ENCODE results near the gene SIGLEC5. TPM values are rescaled to one million over a fixed set of nuclear protein-coding genes. Genes with fewer than 3 reads are reported as not detected.

SIGLEC5 gene
- total and polyA plus RNA-seq, 2 of the 8 experiments (the other 6 are each of a cell fraction or from before 2014, with no cell fraction given), result not detected

DNA sequence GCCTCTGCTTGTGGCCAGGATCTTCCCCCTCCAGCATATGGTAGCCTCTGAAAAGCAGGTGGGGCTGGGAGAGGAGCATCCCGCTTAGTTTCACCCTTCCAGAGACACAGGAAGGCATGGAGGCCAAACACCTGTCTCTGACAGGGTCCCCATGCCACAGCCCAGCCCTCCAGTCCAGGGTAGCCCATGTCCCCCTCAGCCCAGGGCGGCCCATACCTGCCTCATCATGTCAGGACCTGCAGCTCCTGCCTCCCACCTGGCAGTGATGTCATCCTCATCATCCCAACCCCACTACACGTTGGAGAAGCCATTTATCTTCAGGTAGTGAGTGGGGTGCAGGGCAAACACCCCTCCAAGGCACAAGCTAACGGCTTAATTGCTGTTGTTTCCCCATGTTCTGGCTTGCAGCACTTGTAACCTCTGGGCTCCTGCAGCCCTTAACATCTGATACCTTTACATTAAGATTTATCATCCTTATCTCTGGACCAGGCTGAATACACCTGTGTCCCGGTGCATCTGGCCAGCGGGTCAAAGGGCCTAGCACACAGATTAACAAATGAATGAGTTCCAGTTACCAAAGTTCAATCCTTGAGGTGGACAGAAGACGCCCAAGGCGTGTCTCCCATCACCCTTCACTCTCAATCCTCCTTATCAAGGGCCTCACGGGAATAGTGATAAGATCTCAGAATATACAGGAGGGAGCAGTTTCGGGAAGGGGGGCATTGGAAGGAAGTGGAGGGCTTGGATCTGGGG lies 36.9 kb downstream of the SIGLEC5 start:
- 0 out of 7 replicates have a peak, but pooled peaks cover 0 to 2% (median 0%) of the 10 kb centered on the region in 4 experiments for H3K27me3 ChIP-seq (replicated peaks in 1 of 4; ENCODE audit: control insufficient read depth in 3 of 4, extremely low read depth in 1 of 4, insufficient read depth in 3 of 4, low read length in 3 of 4)
- no peak for TF ChIP-seq BCL11A (IDR thresholded peaks at IDR 0.05; ENCODE audit: low read depth in 2 of 2, low read length in 2 of 2)
- H3K23ac ChIP-seq (ENCODE audit: insufficient read length), result no peak overlapping the region
- H2BK20ac ChIP-seq (ENCODE audit: low read length), result no peak overlapping the region
- H3K4me2 ChIP-seq (ENCODE audit: insufficient read depth in 1 of 2, low read depth in 2 of 2, low read length in 2 of 2), result peak overlapping the region; percentile 86 to 95
- no peak overlapping the region for H2AK5ac ChIP-seq (ENCODE audit: low read depth, low read length)
- H2BK5ac ChIP-seq (ENCODE audit: low read depth, low read length), result no peak overlapping the region
- H2BK12ac ChIP-seq (ENCODE audit: low read depth, low read length), result no peak overlapping the region
- POLR2A ChIA-PET (ENCODE audit: partially characterized antibody), result interaction anchor here (2.0 kb wide), 1 partner anchor 10 kb away, joined by 5 read pairs; no protein-coding TSS in a partner anchor
- peak overlapping the region in 3 of 4 experiments; percentile 25 to 74 (median 34); a peak in 3 of 7 replicates for H3K9ac ChIP-seq (replicated peaks in 1 of 4; ENCODE audit: extremely low read depth in 1 of 4, low read depth in 3 of 4, low read length in 3 of 4)
- FAIRE-seq (no peak), DNase-seq (ENCODE audit: low read depth in 1 of 2, low spot score in 2 of 2) (peak in 1 of 2 experiments; percentile 41)
- H3K18ac ChIP-seq (ENCODE audit: extremely low read depth, low read length), result no peak overlapping the region
- H2BK120ac ChIP-seq (replicated peaks; ENCODE audit: low read depth, low read length), result no peak overlapping the region
- H3K79me1 ChIP-seq (ENCODE audit: low read depth, low read length), result no peaks in the 10 kb centered on the region
- H3K79me2 ChIP-seq (ENCODE audit: control insufficient read depth in 1 of 2, insufficient read depth in 2 of 2, low read length in 2 of 2), result no peaks in the 10 kb centered on the region
- 64% methylated on average over 10 of the region's 10 CpGs; no CpG with 5 or more reads in 1 of the 2 experiments for WGBS, 2 experiments (ENCODE audit: extremely low coverage in 1 of 2, insufficient coverage in 1 of 2, insufficient read length in 1 of 2, insufficient replicate concordance in 2 of 2, low coverage in 1 of 2, low lambda C conversion rate in 2 of 2, missing lambda C conversion rate in 1 of 2)
- peak overlapping the region; percentile 95; the same call in 1 of the 2 replicates for H2AFZ ChIP-seq (ENCODE audit: low read length)
- H4K8ac ChIP-seq (ENCODE audit: extremely low read depth, insufficient read depth, low read length), result peak overlapping the region; percentile 41; the same call in 1 of the 2 replicates
- H3K9me3 ChIP-seq (ENCODE audit: insufficient read depth in 2 of 2, low read depth in 1 of 2, low read length in 1 of 2), result peaks cover 1 to 7% of the 10 kb centered on the region in 2 experiments; a peak in 2 of 4 replicates
- CTCF ChIA-PET (ENCODE audit: partially characterized antibody), result interaction anchor here (4.0 kb wide), 1 partner anchor 14 kb away, joined by 23 read pairs; no protein-coding TSS in a partner anchor
- peak overlapping the region; percentile 72 to 85 (median 76) for H3K4me3 ChIP-seq (ENCODE audit: extremely low read depth in 1 of 4, insufficient read depth in 2 of 4, low read depth in 3 of 4, low read length in 4 of 4)
- H3K27ac ChIP-seq (ENCODE audit: low read depth, low read length), result no peak overlapping the region
- H4K5ac ChIP-seq (ENCODE audit: insufficient read length, low read depth, low read length), result no peak overlapping the region
- H4K91ac ChIP-seq (replicated peaks; ENCODE audit: insufficient read length, low read length), result no peak overlapping the region
- H3K36me3 ChIP-seq (ENCODE audit: control insufficient read depth in 2 of 4, insufficient read depth in 4 of 4, low read length in 3 of 4), result peaks cover 0 to under 1% (median 0%) of the 10 kb centered on the region in 4 experiments; a peak in 2 of 8 replicates
- peaks cover 0 to 7% (median 4%) of the 10 kb centered on the region in 4 experiments; a peak in 4 of 7 replicates for H3K4me1 ChIP-seq (replicated peaks in 1 of 4; ENCODE audit: control insufficient read depth in 3 of 4, insufficient read depth in 4 of 4, low read length in 3 of 4)
- peaks cover 9% of the 10 kb centered on the region for H3K23me2 ChIP-seq (ENCODE audit: low read depth, low read length)
- H3K4ac ChIP-seq (replicated peaks; ENCODE audit: insufficient read length, low read depth, low read length), result no peak overlapping the region
- H3K14ac ChIP-seq (ENCODE audit: insufficient read length), result no peak overlapping the region
- H3K56ac ChIP-seq (replicated peaks; ENCODE audit: insufficient read length, low read depth, low read length), result no peak overlapping the region
- H4K20me1 ChIP-seq (replicated peaks in 1 of 2; ENCODE audit: control insufficient read depth in 1 of 2, insufficient read depth in 2 of 2, low read length in 2 of 2), result no peaks in the 10 kb centered on the region
- H2BK15ac ChIP-seq (ENCODE audit: low read length), result no peak overlapping the region
